Upper lobe of left lung (tissue), 6 donors: Measurements from ENCODE around the gene PSMB9. TPM values are rescaled to one million over a fixed set of nuclear protein-coding genes. Genes with fewer than 3 reads are reported as not detected.

Experiments used
- ATAC-seq, 2 donors: fragments of 200-7000 bp; cut with Tn5 transposase; one replicate each; pipeline ENCODE4 v1.9.1; 2022; ENCODE audit warnings: mild to moderate bottlenecking in 2 of 2, moderate library complexity in 2 of 2; ENCODE audit not compliant: low FRiP score in 2 of 2
- DNase-seq, 2 donors: peaks; one replicate each; pipeline ENCODE4 v3.0.0-alpha.2; 2019 to 2020
- H3K27ac ChIP-seq, 4 donors: fragments of 200-600 bp; sonication (generic); one replicate each; pipeline ENCODE4 v1.5.1; 2016 to 2019
- H3K27me3 ChIP-seq, 4 donors: fragments of 200-600 bp; sonication (generic); one replicate each; pipeline ENCODE4 v1.5.1; 2017 to 2019
- H3K36me3 ChIP-seq, 4 donors: fragments of 200-600 bp; sonication (generic); one replicate each; pipeline ENCODE4 v1.5.1; 2016 to 2019
- H3K4me1 ChIP-seq, 4 donors: fragments of 200-600 bp; sonication (generic); one replicate each; pipeline ENCODE4 v1.5.1; 2018 to 2019
- H3K4me3 ChIP-seq, 4 donors: fragments of 200-600 bp; sonication (generic); one replicate each; pipeline ENCODE4 v1.5.1; 2017 to 2019; ENCODE audit warnings: mild to moderate bottlenecking in 2 of 4, moderate library complexity in 1 of 4
- H3K9me3 ChIP-seq, 4 donors: fragments of 200-600 bp; sonication (generic); one replicate each; pipeline ENCODE4 v1.5.1; 2018 to 2019
- EP300 ChIP-seq, 4 donors: sonication (generic); formaldehyde crosslinking; IDR thresholded peaks; one replicate each; pipeline ENCODE4 v1.5.1; 2017; ENCODE audit warnings: antibody characterized with exemption in 4 of 4, control low read depth in 2 of 4
- POLR2A ChIP-seq, 4 donors: fragments of 450-650 bp; IDR thresholded peaks; one replicate each; pipeline ENCODE4 v1.5.1; 2016 to 2017; ENCODE audit warnings: antibody characterized with exemption in 4 of 4, mild to moderate bottlenecking in 2 of 4
- POLR2AphosphoS5 ChIP-seq, 2 donors: sonication (generic); formaldehyde crosslinking; IDR thresholded peaks; one replicate each; pipeline ENCODE4 v1.5.1; 2017; ENCODE audit warnings: antibody characterized with exemption in 2 of 2
- WGBS, 2 donors: methylation state at CpG; one replicate each; pipeline ENCODE4 v1.1.5; 2017 to 2018; 5-methylcytosine and 5-hydroxymethylcytosine counted together
- total RNA-seq, 6 donors: library from RNA; depleted of rRNA in 4 of 6; stranded (reverse); fragments of >200 nt in 4 of 6; gene quantifications; one replicate each; pipeline versions ENCODE4 v1.1.0 to v1.2.1, GENCODE V29; 2016 to 2021
- TF ChIP-seq, protein P1 (sequence below), 6 experiments: fragments of 450-650 bp in 4 of 6; fragments of 200-600 bp in 2 of 6; sonication (generic) in 2 of 6; IDR thresholded peaks; one replicate each; pipeline ENCODE4 v1.5.1; 2016 to 2019; ENCODE audit warnings: antibody characterized with exemption in 6 of 6
- donor health status: DM: no; HTN: no; CAD: no; lungs with moderate emphysema.
- donor health status: DM: no; HTN: yes; CAD: no; lungs with severe emphysema.

The PSMB9 gene
- total RNA-seq, 6 donors from 2014 or later, result 34.4 to 85.9 (median 45.5) TPM

DNA sequence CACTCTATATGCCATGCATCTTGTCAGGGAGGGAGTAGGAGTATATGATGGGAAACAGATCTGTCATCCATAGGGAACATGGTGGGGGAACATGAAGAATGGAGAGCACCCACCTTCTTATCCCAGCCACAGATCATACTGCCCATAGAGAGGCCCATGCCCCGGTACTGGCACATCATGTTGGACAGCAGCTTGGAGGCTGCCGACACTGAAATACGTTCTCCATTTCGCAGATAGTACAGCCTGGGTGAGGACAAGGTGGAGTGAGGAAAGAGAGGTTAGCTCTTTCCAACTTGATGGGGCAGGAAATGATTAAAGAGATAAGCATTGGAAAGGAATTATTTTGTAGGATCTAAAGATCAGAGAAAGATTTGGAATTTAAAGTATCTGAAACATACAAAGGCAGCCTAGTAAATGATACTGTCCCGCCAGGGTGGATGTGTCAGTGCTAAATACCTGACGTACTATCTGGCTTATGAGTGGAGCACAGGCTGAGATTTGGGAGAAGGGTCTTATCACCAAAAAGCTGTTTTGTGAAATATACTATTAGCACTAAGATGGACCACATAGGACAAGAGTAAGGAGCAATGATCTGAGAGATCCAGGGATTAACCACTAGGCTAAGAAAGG, 11.9 kb upstream of the PSMB9 start:
- WGBS, 2 donors, result 79 to 82% methylated on average over 6 of the region's 6 CpGs
- DNase-seq (no peak), ATAC-seq (no peak)
- Histone ChIP-seq H3K27ac (peak overlapping the region; percentile 94 to 99 (median 96)), H3K4me3 (peak overlapping the region in 3 of 4 donors; percentile 74 to 86 (median 74)), H3K4me1 (peaks cover 35 to 55% (median 49%) of the 10 kb centered on the region in 4 donors), H3K9me3 (no peaks in the 10 kb centered on the region), H3K27me3 (no peaks in the 10 kb centered on the region), H3K36me3 (peaks cover 12 to 49% (median 22%) of the 10 kb centered on the region in 4 donors)
- TF ChIP-seq POLR2AphosphoS5 (IDR thresholded peaks at IDR 0.05) (no peak), POLR2A (IDR thresholded peaks at IDR 0.05) (no peak)

DNA sequence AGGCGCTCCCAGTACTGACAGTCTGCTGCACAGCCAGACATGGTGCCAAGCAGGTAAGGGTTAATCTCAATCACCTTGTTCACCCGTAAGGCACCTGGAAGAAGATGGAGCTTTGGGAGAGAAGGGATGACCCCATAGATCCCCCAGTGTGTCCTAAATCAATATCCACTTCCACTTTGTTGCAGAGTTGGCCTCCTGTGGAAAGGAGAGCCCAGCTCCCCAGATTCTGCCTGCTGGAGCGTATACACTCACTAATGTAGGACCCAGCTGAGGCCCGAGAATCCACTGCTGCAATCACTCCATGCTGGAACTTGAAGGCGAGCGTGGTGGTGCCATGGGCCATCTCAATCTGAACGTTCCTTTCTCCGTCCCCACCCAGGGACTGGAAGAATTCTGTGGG, 11.3 kb upstream of the PSMB9 start:
- Histone ChIP-seq H3K27me3 (no peaks in the 10 kb centered on the region), H3K4me1 (peaks cover 32 to 56% (median 47%) of the 10 kb centered on the region in 4 donors), H3K27ac (peak overlapping the region; percentile 94 to 99 (median 96)), H3K4me3 (peak overlapping the region in 3 of 4 donors; percentile 74 to 86 (median 74)), H3K36me3 (peaks cover 15 to 54% (median 27%) of the 10 kb centered on the region in 4 donors), H3K9me3 (no peaks in the 10 kb centered on the region)
- WGBS, 2 donors, result 48 to 57% methylated on average over 8 of the region's 8 CpGs
- TF ChIP-seq POLR2AphosphoS5 (IDR thresholded peaks at IDR 0.05) (no peak), POLR2A (IDR thresholded peaks at IDR 0.05) (no peak), EP300 (IDR thresholded peaks at IDR 0.05) (no peak)
- TF ChIP-seq, protein P1, sequence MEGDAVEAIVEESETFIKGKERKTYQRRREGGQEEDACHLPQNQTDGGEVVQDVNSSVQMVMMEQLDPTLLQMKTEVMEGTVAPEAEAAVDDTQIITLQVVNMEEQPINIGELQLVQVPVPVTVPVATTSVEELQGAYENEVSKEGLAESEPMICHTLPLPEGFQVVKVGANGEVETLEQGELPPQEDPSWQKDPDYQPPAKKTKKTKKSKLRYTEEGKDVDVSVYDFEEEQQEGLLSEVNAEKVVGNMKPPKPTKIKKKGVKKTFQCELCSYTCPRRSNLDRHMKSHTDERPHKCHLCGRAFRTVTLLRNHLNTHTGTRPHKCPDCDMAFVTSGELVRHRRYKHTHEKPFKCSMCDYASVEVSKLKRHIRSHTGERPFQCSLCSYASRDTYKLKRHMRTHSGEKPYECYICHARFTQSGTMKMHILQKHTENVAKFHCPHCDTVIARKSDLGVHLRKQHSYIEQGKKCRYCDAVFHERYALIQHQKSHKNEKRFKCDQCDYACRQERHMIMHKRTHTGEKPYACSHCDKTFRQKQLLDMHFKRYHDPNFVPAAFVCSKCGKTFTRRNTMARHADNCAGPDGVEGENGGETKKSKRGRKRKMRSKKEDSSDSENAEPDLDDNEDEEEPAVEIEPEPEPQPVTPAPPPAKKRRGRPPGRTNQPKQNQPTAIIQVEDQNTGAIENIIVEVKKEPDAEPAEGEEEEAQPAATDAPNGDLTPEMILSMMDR (IDR thresholded peaks at IDR 0.05), result no peak
- no peak for ATAC-seq
- no peak for DNase-seq

DNA sequence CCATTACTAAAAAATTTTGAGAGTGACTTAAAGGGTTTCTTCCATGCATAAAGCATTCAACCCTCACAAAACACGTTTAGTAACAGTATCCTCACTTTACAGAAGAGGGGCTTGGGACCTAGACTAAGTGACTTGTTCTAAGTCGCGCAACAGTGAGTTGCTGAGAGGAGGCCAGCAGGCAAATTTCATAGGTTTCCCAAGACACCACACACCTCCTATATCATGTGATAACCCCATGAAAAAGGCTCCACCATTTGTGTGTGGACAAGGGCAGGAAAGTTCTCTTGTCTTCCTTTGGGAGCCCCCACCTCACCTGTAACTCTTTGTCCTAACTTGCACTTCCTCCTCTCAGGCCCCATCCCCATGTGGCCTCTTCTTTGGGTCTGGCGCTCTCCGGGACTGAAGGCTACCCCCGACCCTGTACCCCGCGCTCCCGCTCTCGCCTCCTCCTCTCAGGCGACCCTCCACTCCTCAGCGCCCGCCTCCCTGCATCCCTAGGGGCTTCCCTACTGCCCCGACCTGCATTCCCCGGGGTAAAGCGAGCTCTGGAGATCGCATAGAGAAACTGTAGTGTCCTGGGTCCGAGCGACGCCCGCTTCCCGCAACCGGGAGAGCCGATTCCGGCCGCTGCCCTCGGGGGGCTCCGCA, 10.5 kb upstream of the PSMB9 start:
- Histone ChIP-seq H3K27me3 (no peaks in the 10 kb centered on the region), H3K4me3 (peak overlapping the region; percentile 74 to 86 (median 76)), H3K9me3 (no peaks in the 10 kb centered on the region), H3K27ac (peak overlapping the region; percentile 94 to 99 (median 96)), H3K4me1 (peaks cover 35 to 56% (median 47%) of the 10 kb centered on the region in 4 donors), H3K36me3 (peaks cover 23 to 62% (median 35%) of the 10 kb centered on the region in 4 donors)
- TF ChIP-seq POLR2AphosphoS5 (IDR thresholded peaks at IDR 0.05) (no peak), POLR2A (IDR thresholded peaks at IDR 0.05) (peak in 1 of 4 donors; percentile 40)
- no peak for ATAC-seq
- 3 to 8% methylated on average over 17 to 28 of the region's 28 CpGs for WGBS, 2 donors
- peak in 1 of 2 donors; percentile 88 for DNase-seq

DNA sequence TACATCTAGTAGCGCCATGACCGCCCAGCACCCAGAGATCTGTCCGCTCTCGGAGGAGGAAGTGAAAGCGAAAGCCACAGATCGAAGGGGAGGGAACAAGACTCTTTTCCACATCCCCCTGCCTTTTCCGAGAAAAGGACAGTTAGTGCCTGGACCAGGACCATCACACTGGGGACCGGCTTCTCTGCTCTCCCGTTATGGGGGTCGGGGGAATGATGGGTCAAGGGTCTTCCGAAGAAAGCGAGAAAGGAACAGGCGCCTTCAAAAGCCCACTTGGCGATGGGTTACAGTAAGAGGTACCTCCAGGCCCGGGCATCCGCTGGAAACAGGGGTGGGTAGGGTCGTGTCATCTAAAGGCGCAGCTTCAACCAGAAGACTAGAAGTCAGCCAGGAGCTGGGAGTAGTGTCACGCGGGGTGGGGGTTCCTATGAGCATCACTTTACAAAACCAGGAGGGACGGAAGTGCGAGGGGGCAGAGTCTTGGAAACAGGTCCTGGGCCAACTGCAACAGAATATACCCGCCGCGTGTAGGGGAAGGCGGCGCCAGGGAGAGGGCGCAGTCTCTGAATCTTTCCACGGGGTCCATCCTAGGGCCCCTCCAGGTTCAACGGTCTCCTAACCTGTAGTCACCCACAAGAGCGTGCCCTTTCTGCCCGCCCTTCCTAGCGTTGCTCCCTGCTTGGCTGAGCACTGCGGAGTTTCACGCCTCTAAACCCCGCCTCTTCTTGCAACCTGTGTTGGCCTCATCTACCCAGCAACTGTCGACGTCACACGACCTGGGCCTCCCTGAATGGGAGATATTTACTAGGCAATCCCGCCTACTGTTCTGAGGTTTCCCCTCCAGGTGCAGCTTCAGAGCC, 9.8 kb upstream of the PSMB9 start, which contains the start of gene PSMB8:
Gene PSMB8 (minus strand): TSS at position 69 of the 860 bp plus-strand sequence. CDS start 51 bp downstream, at position 18.
- Histone ChIP-seq H3K36me3 (peaks cover 25 to 69% (median 41%) of the 10 kb centered on the region in 4 donors), H3K27me3 (no peaks in the 10 kb centered on the region), H3K4me1 (peaks cover 39 to 59% (median 49%) of the 10 kb centered on the region in 4 donors), H3K27ac (peak within 1 kb of the TSS; percentile 94 to 99 (median 96)), H3K4me3 (peak within 1 kb of the TSS; percentile 74 to 86 (median 76)), H3K9me3 (no peaks in the 10 kb centered on the region)
- 0 to 3% methylated on average over 15 to 36 of the region's 40 CpGs for WGBS, 2 donors
- TF ChIP-seq, protein P1 (IDR thresholded peaks at IDR 0.05), result peak in 4 of 6 experiments; percentile 23 to 35 (median 30)
- TF ChIP-seq POLR2A (IDR thresholded peaks at IDR 0.05) (peak in 3 of 4 donors; percentile 53 to 98 (median 97)), EP300 (IDR thresholded peaks at IDR 0.05) (peak in 2 of 4 donors; percentile 29 to 56), POLR2AphosphoS5 (IDR thresholded peaks at IDR 0.05) (peak; percentile 96 to 99)
- DNase-seq (peak; percentile 83 to 99), ATAC-seq (peak; percentile 97 to 98)

DNA sequence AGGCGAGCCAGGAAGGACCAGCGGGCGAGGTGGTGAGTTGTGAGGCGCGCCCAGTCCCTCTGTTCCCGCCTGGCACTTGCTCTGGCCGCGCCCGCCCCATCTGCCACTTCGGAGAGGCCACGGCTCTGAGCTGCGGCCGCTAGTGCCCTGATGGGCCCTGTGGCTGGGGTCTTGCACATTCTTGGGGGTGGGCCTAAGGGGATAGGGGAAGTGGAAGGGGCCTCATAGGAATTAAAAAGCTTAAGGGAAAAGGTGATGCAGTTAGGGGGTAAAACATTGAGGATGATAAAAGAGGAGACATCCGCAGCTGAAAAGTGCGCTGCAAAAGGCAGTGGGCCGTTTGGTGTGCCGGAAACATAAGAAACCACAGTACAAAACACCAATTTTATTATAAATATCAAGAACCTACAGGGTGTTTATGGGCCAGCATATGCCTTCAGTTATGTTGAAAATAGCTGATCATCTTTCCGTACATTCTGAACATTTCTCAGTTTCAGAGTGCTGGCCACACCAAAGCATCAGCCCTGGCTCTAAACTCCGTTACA, 9.1 kb upstream of the PSMB9 start:
- Histone ChIP-seq H3K4me1 (peaks cover 40 to 61% (median 50%) of the 10 kb centered on the region in 4 donors), H3K27me3 (no peaks in the 10 kb centered on the region), H3K4me3 (peak overlapping the region; percentile 74 to 86 (median 76)), H3K36me3 (peaks cover 28 to 74% (median 44%) of the 10 kb centered on the region in 4 donors), H3K9me3 (no peaks in the 10 kb centered on the region), H3K27ac (peak overlapping the region; percentile 94 to 99 (median 96))
- TF ChIP-seq POLR2A (IDR thresholded peaks at IDR 0.05) (peak in 1 of 4 donors; percentile 73), EP300 (IDR thresholded peaks at IDR 0.05) (no peak), POLR2AphosphoS5 (IDR thresholded peaks at IDR 0.05) (peak in 1 of 2 donors; percentile 68)
- TF ChIP-seq, protein P1 (IDR thresholded peaks at IDR 0.05), result peak in 1 of 6 experiments; percentile 27
- DNase-seq (peak in 1 of 2 donors; percentile 91), ATAC-seq (no peak)
- 15 to 45% methylated on average over 8 to 19 of the region's 19 CpGs for WGBS, 2 donors
